HEK293T (cell line): ENCODE data around the gene PRSS48.
"Not testable (repeated sequence)": the region's sequence is repeated elsewhere in the genome, so short reads cannot be mapped to it uniquely, and the experiment has no call there.

Experiments
- CTCF ChIA-PET: fragments of 350-600 bp; formaldehyde crosslinking; extraction: SDS; loops from one replicate; lab custom pipeline; 2021; ENCODE audit warnings: antibody characterized with exemption, inconsistent platforms; lab: Yijun Ruan, JAX
- POLR2A ChIA-PET: fragments of 350-600 bp; formaldehyde crosslinking; extraction: SDS; loops from one replicate; lab custom pipeline; 2020; ENCODE audit warnings: antibody characterized with exemption, inconsistent platforms; lab: Yijun Ruan, JAX
- DNase-seq: peaks from one replicate; pipeline ENCODE4 v3.0.0; 2012; ENCODE audit warnings: mixed read lengths; ENCODE audit errors: extremely low spot score
- ARNT ChIP-seq: fragments of 450-650 bp; IDR thresholded peaks from 2 replicates; pipeline ENCODE4 v1.6.1; 2017; ENCODE audit warnings: mild to moderate bottlenecking
- BHLHE40 ChIP-seq: fragments of 450-650 bp; IDR thresholded peaks from 2 replicates; pipeline ENCODE4 v1.6.1; 2016; ENCODE audit warnings: mild to moderate bottlenecking, moderate library complexity, borderline replicate concordance
- CTBP1 ChIP-seq: fragments of 450-650 bp; IDR thresholded peaks from 2 replicates; pipeline ENCODE4 v1.6.1; 2016; ENCODE audit warnings: borderline replicate concordance
- ELF4 ChIP-seq: fragments of 450-650 bp; IDR thresholded peaks from 2 replicates; pipeline ENCODE4 v1.6.1; 2017; ENCODE audit warnings: antibody characterized with exemption
- FOXA1 ChIP-seq: fragments of 450-650 bp; IDR thresholded peaks from 2 replicates; pipeline ENCODE4 v1.6.1; 2016; ENCODE audit warnings: mild to moderate bottlenecking
- FOXK2 ChIP-seq: fragments of 450-650 bp; IDR thresholded peaks from 2 replicates; pipeline ENCODE4 v1.6.1; 2016; ENCODE audit warnings: mild to moderate bottlenecking
- FOXM1 ChIP-seq: fragments of 450-650 bp; IDR thresholded peaks from 2 replicates; pipeline ENCODE4 v1.6.1; 2017; ENCODE audit warnings: mild to moderate bottlenecking, borderline replicate concordance
- HDGF ChIP-seq: fragments of 450-650 bp; IDR thresholded peaks from 2 replicates; pipeline ENCODE4 v1.6.1; 2017; ENCODE audit warnings: antibody characterized with exemption, borderline replicate concordance
- L3MBTL2 ChIP-seq: fragments of 450-650 bp; conservative IDR thresholded peaks from 2 replicates; pipeline ENCODE4 v1.6.1; 2016; ENCODE audit warnings: mild to moderate bottlenecking
- LEF1 ChIP-seq: fragments of 450-650 bp; IDR thresholded peaks from 2 replicates; pipeline ENCODE4 v1.6.1; 2017; ENCODE audit warnings: mild to moderate bottlenecking, borderline replicate concordance
- NFRKB ChIP-seq: fragments of 450-650 bp; IDR thresholded peaks from 2 replicates; pipeline ENCODE4 v1.6.1; 2016; ENCODE audit warnings: mild to moderate bottlenecking, moderate library complexity
- PKNOX1 ChIP-seq: fragments of 450-650 bp; IDR thresholded peaks from 2 replicates; pipeline ENCODE4 v1.6.1; 2016
- SP1 ChIP-seq: fragments of 450-650 bp; IDR thresholded peaks from 2 replicates; pipeline ENCODE4 v1.6.1; 2017
- SUZ12 ChIP-seq: fragments of 450-650 bp; IDR thresholded peaks from 2 replicates; pipeline ENCODE4 v1.6.1; 2016; ENCODE audit warnings: mild to moderate bottlenecking
- TARDBP ChIP-seq: fragments of 450-650 bp; IDR thresholded peaks from 2 replicates; pipeline ENCODE4 v1.6.1; 2016
- ZNF384 ChIP-seq: fragments of 450-650 bp; IDR thresholded peaks from 2 replicates; pipeline ENCODE4 v1.6.1; 2016

PRSS48 gene

GRCh38 chr4:151256134-151256533, 20.8 kb upstream of the PRSS48 start:
- ChIA-PET POLR2A (no interaction called here), CTCF (no interaction called here)
- no peak for DNase-seq
- TF ChIP-seq FOXM1 (no peak), FOXK2 (no peak), ELF4 (no peak)

DNA sequence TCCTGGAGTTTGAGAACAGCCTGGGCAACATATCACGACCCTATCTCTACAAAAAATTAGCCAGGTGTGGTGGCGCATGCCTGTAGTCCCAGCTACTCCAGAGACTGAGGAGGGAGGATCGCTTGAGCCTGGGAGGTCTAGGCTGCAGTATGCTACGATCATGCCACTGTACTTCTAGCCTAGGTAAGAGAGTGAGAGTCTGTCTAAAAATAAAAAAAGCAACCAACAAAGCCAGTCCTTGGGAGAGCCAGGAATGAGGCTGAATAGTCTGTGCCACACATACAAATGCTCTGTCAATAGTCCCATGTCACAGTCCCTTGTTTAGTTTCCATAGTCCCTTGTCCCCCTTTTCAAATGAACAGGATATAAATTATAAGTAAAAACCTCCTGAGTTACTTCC, 19.3 kb upstream of the PRSS48 start:
- TF ChIP-seq ARNT = no peak
- TF ChIP-seq LEF1 = no peak
- no peak for TF ChIP-seq FOXM1
- ChIA-PET POLR2A (no interaction called here), CTCF (no interaction called here)
- no peak for DNase-seq

DNA sequence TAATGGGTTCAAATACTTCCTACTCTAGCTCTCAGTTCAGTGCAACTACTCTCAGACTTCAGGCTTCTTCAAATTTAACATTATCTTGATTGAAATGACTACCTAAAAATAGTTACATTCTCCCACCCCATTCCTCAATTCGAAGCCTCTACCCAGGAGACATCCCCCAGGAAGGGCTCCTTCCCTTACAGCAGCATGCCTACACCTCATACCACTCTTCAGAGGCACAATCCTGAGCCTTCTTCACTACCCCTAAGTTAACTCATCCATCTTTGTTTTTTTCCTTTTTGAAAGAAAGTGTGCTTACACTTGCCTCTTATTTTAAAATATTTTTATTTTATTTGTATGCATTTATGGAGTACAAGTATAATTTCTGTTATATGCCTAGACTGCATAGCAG, 17.2 kb upstream of the PRSS48 start:
- POLR2A ChIA-PET = no interaction called here
- TF ChIP-seq HDGF = no peak
- CTCF ChIA-PET = no interaction called here
- DNase-seq = no peak

GRCh38 chr4:151260526-151260925, 16.4 kb upstream of the PRSS48 start:
- TF ChIP-seq FOXA1 (no peak), SUZ12 (no peak), ZNF384 (no peak), FOXM1 (no peak), L3MBTL2 (no peak)
- CTCF ChIA-PET = no interaction called here
- POLR2A ChIA-PET = no interaction called here
- DNase-seq = no peak

DNA sequence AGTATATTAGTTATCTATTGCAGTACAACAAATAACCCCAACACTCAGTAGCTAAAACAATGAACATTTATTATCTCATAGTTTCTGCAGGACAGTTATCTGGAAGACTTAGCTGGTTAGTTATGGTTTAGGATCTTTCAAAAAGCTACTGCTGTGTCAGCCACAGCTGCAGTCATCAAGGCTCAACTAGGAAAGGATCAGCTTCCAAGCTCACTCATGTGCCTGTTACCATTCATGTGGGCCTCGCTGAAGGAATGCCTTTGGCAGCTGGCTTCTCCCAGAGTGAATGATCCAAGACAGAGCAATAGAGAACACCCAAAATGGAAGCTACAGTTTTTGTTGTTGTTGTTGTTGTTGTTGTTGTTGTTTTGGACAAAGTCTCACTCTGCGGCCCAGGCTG, 13.5 kb upstream of the PRSS48 start:
- CTCF ChIA-PET = no interaction called here
- no peak for DNase-seq
- TF ChIP-seq NFRKB (no peak), ZNF384 (no peak), PKNOX1 (no peak), CTBP1 (no peak), TARDBP (no peak), LEF1 (no peak), FOXK2 (no peak), ELF4 (no peak), HDGF (no peak), SP1 (no peak), FOXM1 (no peak), FOXA1 (no peak), SUZ12 (no peak)
- POLR2A ChIA-PET = no interaction called here

DNA sequence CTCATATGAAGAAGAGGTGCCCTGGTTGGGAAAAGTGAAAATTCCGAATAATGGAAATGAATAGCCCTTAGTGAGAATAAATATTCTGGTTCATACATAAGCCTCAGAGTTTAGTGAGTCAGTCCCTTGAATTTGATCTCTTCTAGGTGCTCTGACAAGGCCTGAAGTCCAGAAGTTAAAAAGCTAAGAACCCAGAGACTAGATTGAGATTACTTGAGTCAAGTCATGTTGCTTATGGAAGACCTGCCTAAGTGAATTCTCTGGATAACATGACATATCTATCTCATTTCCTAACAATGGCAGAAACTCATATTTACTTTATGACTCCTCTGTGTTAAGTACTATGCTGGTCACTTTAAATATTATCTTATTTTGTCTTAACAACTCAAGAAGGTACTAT, 10.5 kb upstream of the PRSS48 start:
- DNase-seq = no peak
- ChIA-PET CTCF (interaction anchor here (0.8 to 1.0 kb wide), 2 partner anchors 10 to 96 kb away, joined by 3 to 4 read pairs; partner anchors contain the start of gene PRSS48), POLR2A (no interaction called here)
- TF ChIP-seq ARNT (no peak), PKNOX1 (no peak), FOXK2 (no peak), ZNF384 (no peak)

- ChIA-PET POLR2A (no interaction called here), CTCF (interaction anchor here (0.7 to 1.0 kb wide), 3 partner anchors 10 to 12 kb away, joined by 4 to 11 read pairs (median 4); partner anchors contain the start of gene PRSS48)
- TF ChIP-seq FOXA1 = no peak
- no peak for TF ChIP-seq CTBP1
- TF ChIP-seq ELF4 = no peak
- TF ChIP-seq FOXK2 = no peak
- TF ChIP-seq ARNT = no peak
- no peak for TF ChIP-seq ZNF384
- DNase-seq = no peak
Measured at GRCh38 chr4:151267104-151267503, 9.9 kb upstream of the PRSS48 start.

DNA sequence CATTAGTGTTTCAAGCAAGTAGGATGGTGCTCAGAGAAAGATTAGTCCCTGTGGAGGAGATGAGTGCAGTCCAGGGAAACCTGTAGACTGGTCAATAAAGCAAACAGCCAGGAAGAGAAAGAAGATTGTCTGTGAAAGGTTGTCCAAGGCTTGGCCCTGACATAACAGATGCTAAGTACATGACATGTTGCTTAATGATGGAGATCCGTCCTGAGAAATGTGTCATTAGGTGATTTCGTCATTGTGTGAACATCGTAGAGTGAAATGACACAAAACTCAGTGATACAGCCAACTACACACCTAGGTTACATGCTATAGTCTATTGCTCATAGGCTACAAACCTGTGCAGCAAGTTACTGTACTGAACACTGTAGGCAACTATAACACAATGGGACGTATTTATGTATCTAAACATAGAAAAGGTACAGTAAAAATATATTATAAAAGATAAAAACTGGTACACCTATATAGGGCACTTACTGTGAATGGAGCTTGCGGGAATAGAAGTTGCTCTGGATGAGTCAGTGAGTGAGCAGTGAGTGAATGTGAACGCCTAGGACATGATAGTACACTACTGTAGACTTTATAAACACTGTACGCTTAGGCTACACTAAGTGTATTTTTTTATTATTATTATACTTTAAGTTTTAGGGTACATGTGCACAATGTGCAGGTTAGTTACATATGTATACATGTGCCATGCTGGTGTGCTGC, 9.0 kb upstream of the PRSS48 start:
- no peak for DNase-seq
- ChIA-PET POLR2A (no interaction called here), CTCF (interaction anchor here (0.7 kb wide), 1 partner anchor 9 kb away, joined by 11 read pairs; the partner anchor contains the start of gene PRSS48)
- no peak for TF ChIP-seq TARDBP
- TF ChIP-seq LEF1 = no peak
- TF ChIP-seq HDGF = no peak
- no peak for TF ChIP-seq FOXA1
- no peak for TF ChIP-seq BHLHE40
- TF ChIP-seq SUZ12 = no peak
- no peak for TF ChIP-seq L3MBTL2
- no peak for TF ChIP-seq ELF4
- TF ChIP-seq NFRKB = no peak
- no peak for TF ChIP-seq SP1
- no peak for TF ChIP-seq CTBP1
- no peak for TF ChIP-seq FOXK2

- CTCF ChIA-PET, POLR2A ChIA-PET, DNase-seq: not testable (repeated sequence)
Measured at GRCh38 chr4:151268905-151269304, 8.1 kb upstream of the PRSS48 start.
